A673 (cell line): Measurements from ENCODE around the gene GATAD2A. TPM values are rescaled to one million over a fixed set of nuclear protein-coding genes. Genes with fewer than 3 reads are reported as not detected.

ENCODE experiments used
- Bru-seq: library from RNA; stranded (reverse); fragments of 400-500 nt; gene quantifications from one replicate; lab custom pipeline; 2021; lab: Mats Ljungman, UMichigan
- BruChase-seq, 2 experiments: library from RNA; stranded (reverse); fragments of 400-500 nt; gene quantifications; one replicate each; lab custom pipeline; 2021; lab: Mats Ljungman, UMichigan
- BruUV-seq: library from RNA; stranded (reverse); fragments of 400-500 nt; replicated peaks from 2 replicates; lab custom pipeline; 2021; lab: Mats Ljungman, UMichigan
- CTCF ChIA-PET: fragments of 300-600 bp; sonication (Branson Sonifier 250); formaldehyde crosslinking; loops from one replicate; lab custom pipeline; 2022; ENCODE audit warnings: antibody characterized with exemption; lab: Charles Lee
- POLR2A ChIA-PET: fragments of 300-600 bp; sonication (Branson Sonifier 250); formaldehyde crosslinking; loops from one replicate; lab custom pipeline; 2022; ENCODE audit warnings: antibody characterized with exemption; ENCODE audit not compliant: low non-redundant PET; lab: Charles Lee
- DNase-seq: peaks from one replicate; pipeline ENCODE4 v3.0.0-alpha.2; 2015; ENCODE audit warnings: low spot score
- H3K27ac ChIP-seq: fragments of 200-600 bp; sonication (generic); 2 replicates; pipeline ENCODE4 v1.5.1; 2016; ENCODE audit warnings: mixed run types, low read depth, mild to moderate bottlenecking, mixed read lengths, antibody characterized with exemption, low read length; ENCODE audit not compliant: poor library complexity, severe bottlenecking
- H3K27me3 ChIP-seq: fragments of 200-600 bp; sonication (generic); replicated peaks from 2 replicates; pipeline ENCODE4 v1.6.1; 2017; ENCODE audit warnings: mixed run types, low read depth, mild to moderate bottlenecking, mixed read lengths, antibody characterized with exemption, low read length; ENCODE audit not compliant: insufficient read depth, poor library complexity
- H3K36me3 ChIP-seq: fragments of 200-600 bp; sonication (generic); 2 replicates; pipeline ENCODE4 v1.6.1; 2016; ENCODE audit warnings: mixed run types, mild to moderate bottlenecking, mixed read lengths, antibody characterized with exemption, low read length; ENCODE audit not compliant: insufficient read depth, poor library complexity, severe bottlenecking
- H3K4me1 ChIP-seq: fragments of 200-600 bp; sonication (generic); 2 replicates; pipeline ENCODE4 v1.6.1; 2017; ENCODE audit warnings: mixed run types, mild to moderate bottlenecking, mixed read lengths, antibody characterized with exemption, low read length; ENCODE audit not compliant: insufficient read depth, poor library complexity, severe bottlenecking
- H3K4me3 ChIP-seq: fragments of 200-600 bp; sonication (generic); 2 replicates; pipeline ENCODE4 v1.5.1; 2016; ENCODE audit warnings: low read depth, mixed run types, mild to moderate bottlenecking, mixed read lengths, low read length; ENCODE audit not compliant: poor library complexity, severe bottlenecking
- H3K9me3 ChIP-seq: fragments of 200-600 bp; sonication (generic); 2 replicates; pipeline ENCODE4 v1.6.1; 2016; ENCODE audit warnings: mixed run types, low read depth, mild to moderate bottlenecking, mixed read lengths, antibody characterized with exemption, low read length; ENCODE audit not compliant: poor library complexity, severe bottlenecking
- EZH2 ChIP-seq: fragments of 200-600 bp; sonication (generic); IDR thresholded peaks from 2 replicates; pipeline ENCODE4 v1.6.1; 2017; ENCODE audit warnings: borderline replicate concordance, low read depth, mild to moderate bottlenecking, mixed read lengths, antibody characterized with exemption, low read length; ENCODE audit not compliant: poor library complexity, severe bottlenecking
- intact Hi-C: fragments of 100-400 bp; cut with micrococcal nuclease; formaldehyde crosslinking; loops from one replicate; pipeline ENCODE4 v1.10.0; 2022; ENCODE audit not compliant: unreplicated experiment
- long read RNA-seq: library from polyadenylated mRNA; stranded (forward); transcript quantifications from one replicate; pipeline ENCODE4 v2.0.0, GENCODE V29; 2022
- total RNA-seq: library from RNA; stranded (reverse); gene quantifications from 2 replicates; pipeline ENCODE4 v1.2.3, GENCODE V29; 2021
- TF ChIP-seq, protein P1 (sequence below): fragments of 300-800, 200-600 bp; sonication (generic); conservative IDR thresholded peaks from 2 replicates; pipeline ENCODE4 v1.5.1; 2017; ENCODE audit warnings: low read depth, mild to moderate bottlenecking, antibody characterized with exemption, low read length, moderate library complexity, mixed read lengths

Gene GATAD2A, protein sequence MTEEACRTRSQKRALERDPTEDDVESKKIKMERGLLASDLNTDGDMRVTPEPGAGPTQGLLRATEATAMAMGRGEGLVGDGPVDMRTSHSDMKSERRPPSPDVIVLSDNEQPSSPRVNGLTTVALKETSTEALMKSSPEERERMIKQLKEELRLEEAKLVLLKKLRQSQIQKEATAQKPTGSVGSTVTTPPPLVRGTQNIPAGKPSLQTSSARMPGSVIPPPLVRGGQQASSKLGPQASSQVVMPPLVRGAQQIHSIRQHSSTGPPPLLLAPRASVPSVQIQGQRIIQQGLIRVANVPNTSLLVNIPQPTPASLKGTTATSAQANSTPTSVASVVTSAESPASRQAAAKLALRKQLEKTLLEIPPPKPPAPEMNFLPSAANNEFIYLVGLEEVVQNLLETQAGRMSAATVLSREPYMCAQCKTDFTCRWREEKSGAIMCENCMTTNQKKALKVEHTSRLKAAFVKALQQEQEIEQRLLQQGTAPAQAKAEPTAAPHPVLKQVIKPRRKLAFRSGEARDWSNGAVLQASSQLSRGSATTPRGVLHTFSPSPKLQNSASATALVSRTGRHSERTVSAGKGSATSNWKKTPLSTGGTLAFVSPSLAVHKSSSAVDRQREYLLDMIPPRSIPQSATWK
- total RNA-seq (202 and 218 TPM in 2 replicates), Bru-seq, nascent RNA (percentile 85 among the genes with signal in this experiment), BruChase-seq, experiment 1, labeled RNA remaining after a 2-hour chase (percentile 85 among the genes with signal in this experiment), BruChase-seq, experiment 2, labeled RNA remaining after a 6-hour chase (percentile 94 among the genes with signal in this experiment)
- long read RNA-seq, partial matches to known transcripts, result 70 of 253 reads
- long read RNA-seq, other reads (novel, unspliced or antisense), result 183 of 253 reads

DNA sequence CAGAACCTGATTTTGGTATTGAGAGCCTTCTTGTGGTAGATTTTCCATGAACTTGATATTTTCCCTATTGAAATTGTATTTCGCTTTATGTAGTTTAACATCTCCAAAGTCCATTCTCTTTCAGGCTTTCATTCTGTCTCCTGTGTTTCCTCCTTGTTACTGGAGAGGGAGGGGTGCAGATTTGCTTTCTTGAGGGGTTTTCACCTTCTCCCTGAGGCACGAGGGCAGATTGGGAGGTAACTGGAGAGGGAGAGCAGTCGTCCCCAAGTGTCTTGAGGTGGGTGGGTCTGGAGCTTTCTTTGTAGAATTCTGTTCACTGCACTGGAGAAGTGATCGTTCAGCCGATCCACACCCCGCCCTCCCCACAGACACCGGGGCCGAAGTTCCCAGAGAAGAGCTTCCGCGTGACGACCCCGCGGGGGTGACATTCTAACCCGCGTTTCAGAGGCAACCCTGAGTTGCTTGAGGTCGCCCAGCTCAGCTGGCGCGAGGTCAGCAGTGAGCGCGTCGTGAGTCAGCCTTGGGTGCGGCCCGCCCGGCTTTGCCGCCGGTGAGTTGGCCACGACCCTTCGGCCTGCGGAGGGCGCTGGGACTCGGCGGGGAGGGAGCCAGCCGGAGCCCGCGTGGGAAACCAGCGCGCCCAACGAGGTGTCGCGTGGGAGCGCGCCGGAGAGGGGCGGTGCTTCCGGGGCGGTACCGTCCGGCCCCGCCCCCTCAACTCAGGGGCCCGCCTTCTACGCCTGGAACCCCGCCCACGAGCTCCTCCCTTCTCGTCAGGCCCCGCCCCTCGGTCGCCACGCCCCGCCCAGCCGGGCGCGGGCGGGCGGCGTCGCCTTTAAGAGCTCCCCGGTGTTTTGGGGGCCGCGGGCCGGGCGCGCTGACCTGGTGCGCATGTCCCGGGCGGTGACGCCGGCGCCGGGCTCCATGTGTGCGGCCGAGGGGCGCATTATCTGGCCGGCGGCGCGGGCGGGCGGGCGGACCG is at the start of gene GATAD2A:
Gene GATAD2A (plus strand): TSS at position 797 of the 982 bp plus-strand sequence. CDS start 59,671 bp downstream, outside the sequence.
- H3K27me3 ChIP-seq, result no peaks in the 10 kb centered on the region
- intact Hi-C loops, result no loop called here
- H3K36me3 ChIP-seq, result no peaks in the 10 kb centered on the region
- TSS peak; percentile 85 for BruUV-seq
- ChIA-PET CTCF (interaction anchor here (0.6 to 1.4 kb wide), 2 partner anchors 20 to 107 kb away, joined by 4 read pairs; no protein-coding TSS in a partner anchor), POLR2A (interaction anchor here (0.6 to 0.7 kb wide), 2 partner anchors 25 to 262 kb away, joined by 4 to 7 read pairs; no protein-coding TSS in a partner anchor)
- H3K27ac ChIP-seq, result peak within 1 kb of the TSS; percentile 88
- H3K4me1 ChIP-seq, result peaks cover 39% of the 10 kb centered on the region
- H3K4me3 ChIP-seq, result peak within 1 kb of the TSS; percentile 82
- no peaks in the 10 kb centered on the region for H3K9me3 ChIP-seq
- peak; percentile 90 for DNase-seq
- TF ChIP-seq EZH2, result no peak
- TF ChIP-seq, protein P1, sequence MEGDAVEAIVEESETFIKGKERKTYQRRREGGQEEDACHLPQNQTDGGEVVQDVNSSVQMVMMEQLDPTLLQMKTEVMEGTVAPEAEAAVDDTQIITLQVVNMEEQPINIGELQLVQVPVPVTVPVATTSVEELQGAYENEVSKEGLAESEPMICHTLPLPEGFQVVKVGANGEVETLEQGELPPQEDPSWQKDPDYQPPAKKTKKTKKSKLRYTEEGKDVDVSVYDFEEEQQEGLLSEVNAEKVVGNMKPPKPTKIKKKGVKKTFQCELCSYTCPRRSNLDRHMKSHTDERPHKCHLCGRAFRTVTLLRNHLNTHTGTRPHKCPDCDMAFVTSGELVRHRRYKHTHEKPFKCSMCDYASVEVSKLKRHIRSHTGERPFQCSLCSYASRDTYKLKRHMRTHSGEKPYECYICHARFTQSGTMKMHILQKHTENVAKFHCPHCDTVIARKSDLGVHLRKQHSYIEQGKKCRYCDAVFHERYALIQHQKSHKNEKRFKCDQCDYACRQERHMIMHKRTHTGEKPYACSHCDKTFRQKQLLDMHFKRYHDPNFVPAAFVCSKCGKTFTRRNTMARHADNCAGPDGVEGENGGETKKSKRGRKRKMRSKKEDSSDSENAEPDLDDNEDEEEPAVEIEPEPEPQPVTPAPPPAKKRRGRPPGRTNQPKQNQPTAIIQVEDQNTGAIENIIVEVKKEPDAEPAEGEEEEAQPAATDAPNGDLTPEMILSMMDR, result no peak

DNA sequence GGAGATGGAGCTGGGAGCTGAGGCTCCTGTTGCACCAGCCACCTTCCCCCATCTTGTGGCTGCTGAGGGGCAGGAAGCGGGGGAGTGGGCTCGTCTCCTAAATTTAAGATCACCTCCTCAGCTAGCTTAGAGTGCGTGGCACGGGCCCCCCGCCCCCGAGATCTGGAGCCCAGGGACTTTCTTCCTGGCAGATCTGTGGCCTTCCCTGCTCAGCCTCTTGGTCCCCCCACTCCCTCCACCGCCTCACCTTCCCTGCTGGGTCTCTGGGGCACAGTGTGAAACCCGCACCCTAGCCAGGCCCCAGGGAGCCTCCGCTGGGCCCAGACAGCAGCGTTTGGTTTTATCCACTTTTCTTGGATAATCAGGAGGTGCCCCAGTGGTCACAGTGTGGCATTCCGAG is 49.0 kb upstream of the GATAD2A start:
- ChIA-PET CTCF (no interaction called here), POLR2A (no interaction called here)
- H3K9me3 ChIP-seq, result no peaks in the 10 kb centered on the region
- no peak overlapping the region for H3K4me3 ChIP-seq
- TF ChIP-seq, protein P1, result no peak
- no peak for TF ChIP-seq EZH2
- H3K27me3 ChIP-seq, result no peaks in the 10 kb centered on the region
- DNase-seq, result no peak
- peaks cover 4% of the 10 kb centered on the region for H3K4me1 ChIP-seq
- intact Hi-C loops, result no loop called here
- BruUV-seq, result no TSS peak
- peaks cover 40% of the 10 kb centered on the region for H3K36me3 ChIP-seq
- no peak overlapping the region for H3K27ac ChIP-seq
